Measurements from ENCODE around the gene HUWE1.
"Not testable (repeated sequence)": the region's sequence is repeated elsewhere in the genome, so short reads cannot be mapped to it uniquely, and the experiment has no call there.

HUWE1 gene

DNA sequence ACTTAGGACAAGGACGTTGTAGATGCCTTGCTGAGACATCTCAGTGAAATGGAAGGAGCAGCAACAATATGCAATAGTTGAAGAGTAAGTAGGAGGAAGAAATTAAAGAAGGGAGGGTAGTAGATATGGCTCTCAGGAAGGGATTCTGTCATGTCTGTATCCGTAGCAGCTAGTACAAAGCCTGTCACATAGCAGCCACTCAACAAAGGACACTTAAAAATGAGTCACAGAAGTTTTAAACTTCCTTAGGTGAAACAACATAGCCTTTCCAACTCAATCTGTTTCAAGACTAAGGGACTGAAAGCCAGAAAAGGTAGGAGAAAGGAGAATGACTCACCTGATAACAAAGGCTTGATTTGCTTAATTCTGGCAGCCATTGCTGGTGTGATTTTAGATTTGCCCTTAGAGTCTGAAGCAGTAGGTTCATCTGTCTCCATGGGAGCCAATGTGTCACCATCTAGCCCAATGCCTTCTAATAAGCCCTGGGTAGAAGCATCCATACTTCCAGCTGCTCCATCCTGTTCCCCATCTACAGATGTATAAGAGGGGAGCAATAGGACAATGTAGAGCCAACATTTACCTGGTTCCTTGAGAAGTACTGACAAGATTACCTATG, 86.6 kb downstream of the HUWE1 start:
- DNase-seq: no peak

GRCh38 chrX:53598169-53598568, 88.3 kb downstream of the HUWE1 start:
- DNase-seq: no peak

DNA sequence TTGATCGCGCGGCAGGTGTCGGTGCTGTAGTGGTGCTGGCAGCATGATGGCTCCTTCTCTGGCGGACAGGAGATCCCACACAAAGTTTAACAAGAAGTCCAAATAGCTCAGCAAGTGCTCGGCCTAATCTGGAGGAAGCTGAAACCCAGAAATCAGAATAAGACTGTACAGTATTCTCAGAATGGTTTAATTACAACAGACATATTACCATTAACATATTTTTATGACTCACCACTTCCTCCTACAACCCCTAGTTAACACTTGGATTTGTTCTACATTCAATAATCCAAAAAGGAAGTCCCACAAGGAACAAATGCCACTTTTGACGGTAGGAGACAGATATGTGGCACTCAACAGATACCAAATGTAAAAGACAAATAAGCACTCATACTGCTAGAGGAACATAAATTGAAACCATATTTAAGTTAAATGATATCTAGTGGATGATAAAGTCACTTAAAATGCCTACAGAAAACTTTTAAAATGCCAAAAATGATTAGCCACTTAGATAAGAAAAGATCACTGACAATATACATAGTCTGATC, 91.2 kb downstream of the HUWE1 start:
- DNase-seq: no peak

DNA sequence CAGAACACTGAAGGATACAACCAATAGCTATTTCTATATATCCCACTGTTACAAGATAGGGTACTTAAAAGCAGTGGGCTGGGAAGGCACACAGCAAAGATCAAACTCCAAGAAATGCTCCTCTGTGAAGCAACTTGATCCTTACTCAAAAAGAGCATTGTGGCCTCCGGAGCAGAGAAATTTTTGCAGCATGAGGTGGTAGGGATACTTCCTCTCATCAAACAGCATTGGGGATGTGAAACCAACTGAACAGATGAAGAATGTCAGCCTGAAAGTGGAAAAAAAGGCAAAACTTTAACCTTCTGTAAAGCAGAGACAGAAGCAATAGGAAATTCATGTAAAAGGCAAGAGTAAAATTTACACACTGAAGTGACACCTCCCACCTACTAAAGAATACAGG, 92.2 kb downstream of the HUWE1 start:
- DNase-seq: no peak

DNA sequence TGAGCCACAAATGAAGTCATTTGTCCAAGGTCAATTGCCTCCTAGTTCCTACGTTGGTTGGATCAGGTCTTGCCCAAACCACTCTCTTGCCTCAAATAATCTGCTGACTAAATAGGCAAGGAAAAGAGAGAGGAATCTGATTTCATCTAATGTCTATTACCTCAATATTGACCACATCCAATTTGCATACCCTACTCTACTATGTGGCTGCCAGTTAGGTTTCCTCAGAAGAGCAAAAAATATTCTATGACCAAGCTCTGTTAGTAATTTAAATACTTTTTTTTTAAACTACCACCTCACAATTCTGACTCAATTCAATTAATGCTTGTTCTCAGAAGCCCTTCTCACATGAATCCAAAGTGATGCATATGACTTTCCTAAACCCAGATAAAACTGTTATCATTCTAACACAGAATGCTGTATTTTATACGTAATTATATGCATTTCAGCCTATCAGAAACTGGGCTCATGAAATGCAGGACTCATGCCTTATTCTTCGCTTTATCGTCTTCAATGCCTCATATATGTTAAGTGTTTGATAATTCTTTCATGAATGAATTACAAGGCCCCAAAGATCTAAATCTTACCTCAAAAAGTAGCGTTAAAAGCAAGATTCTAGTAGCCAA, 98.6 kb downstream of the HUWE1 start:
- no peak for DNase-seq

- DNase-seq: no peak
These were observed 101.6 kb downstream of the HUWE1 start for GRCh38 chrX:53584891-53585290.

GRCh38 chrX:53583571-53583970, 102.9 kb downstream of the HUWE1 start:
- DNase-seq: no peak

DNA sequence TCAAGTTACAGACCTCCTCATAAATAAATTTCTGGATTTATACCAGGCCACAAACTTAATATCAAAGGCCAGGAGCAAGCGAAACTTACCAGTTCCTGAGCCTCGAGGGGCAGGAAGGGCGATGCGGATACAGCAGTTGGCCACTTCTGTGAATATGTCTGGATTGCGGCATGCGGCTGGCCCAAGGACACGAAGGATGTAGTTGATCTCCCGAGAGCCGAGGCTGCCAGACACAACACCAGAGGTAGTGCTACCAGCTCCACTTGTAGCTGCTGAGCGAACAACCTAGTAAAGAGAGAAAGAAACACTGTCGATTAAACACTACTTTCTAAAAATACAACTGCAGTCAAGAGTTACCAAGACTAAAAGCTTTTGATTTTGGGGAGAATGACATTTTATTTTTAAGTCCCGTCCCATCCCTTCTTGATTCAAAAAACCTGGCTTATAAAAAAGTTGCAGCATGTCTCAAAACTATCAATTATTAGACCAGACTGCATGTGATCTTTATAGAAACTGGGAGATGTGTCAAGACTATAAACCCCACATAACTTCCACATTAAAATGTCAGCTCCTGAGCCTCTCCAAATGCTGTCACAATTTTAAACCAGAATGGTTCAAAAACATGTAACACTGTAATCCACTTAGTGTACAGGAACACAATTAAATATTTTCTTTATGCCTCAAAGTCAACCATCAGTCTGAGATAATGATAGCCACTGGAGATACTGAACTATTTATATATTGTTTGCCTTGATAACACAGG, 105.6 kb downstream of the HUWE1 start:
- DNase-seq: no peak

GRCh38 chrX:53571494-53571893, 115.0 kb downstream of the HUWE1 start:
- DNase-seq: no peak

DNA sequence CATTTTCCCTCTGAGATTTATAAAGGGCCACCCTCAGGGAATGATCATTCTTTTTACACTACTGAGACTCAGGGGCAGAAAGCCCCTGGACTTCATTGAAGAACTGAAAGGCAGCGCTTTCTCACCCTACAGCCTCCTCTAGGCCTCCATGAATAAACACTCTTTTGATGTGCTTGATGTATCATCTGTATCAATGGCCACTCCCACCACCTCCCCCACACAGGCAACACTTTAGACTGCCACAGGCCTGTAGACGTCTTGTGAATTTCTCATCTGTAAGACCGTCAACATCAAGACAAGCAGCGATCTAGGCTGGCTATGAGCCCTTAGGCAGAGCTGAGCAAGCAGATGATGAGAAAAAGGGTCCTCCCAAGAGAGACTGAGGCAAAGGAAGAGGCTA, 123.2 kb downstream of the HUWE1 start:
- DNase-seq: no peak

DNA sequence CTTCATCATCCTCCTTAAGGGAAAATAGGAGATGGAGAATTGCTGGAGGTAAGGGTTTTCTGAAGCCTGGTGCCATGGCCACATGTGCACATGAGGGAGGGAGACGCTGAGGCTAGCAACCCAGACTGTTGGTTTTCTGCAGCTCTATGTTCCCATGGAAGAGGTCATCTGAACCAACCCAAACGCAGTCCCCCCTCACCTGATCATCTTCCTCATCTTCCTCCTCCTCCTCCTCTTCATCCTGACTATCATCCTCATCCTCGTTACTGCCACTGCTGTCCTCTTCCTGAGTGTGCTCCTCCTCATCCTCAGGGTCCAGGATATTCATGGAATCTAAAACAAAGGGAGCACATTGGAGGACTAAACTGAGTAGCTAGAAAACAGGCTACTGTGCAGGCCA, 124.6 kb downstream of the HUWE1 start:
- DNase-seq: no peak

GRCh38 chrX:53558646-53559045, 127.9 kb downstream of the HUWE1 start:
- no peak for DNase-seq

GRCh38 chrX:53556868-53557267, 129.7 kb downstream of the HUWE1 start:
- no peak for DNase-seq

DNA sequence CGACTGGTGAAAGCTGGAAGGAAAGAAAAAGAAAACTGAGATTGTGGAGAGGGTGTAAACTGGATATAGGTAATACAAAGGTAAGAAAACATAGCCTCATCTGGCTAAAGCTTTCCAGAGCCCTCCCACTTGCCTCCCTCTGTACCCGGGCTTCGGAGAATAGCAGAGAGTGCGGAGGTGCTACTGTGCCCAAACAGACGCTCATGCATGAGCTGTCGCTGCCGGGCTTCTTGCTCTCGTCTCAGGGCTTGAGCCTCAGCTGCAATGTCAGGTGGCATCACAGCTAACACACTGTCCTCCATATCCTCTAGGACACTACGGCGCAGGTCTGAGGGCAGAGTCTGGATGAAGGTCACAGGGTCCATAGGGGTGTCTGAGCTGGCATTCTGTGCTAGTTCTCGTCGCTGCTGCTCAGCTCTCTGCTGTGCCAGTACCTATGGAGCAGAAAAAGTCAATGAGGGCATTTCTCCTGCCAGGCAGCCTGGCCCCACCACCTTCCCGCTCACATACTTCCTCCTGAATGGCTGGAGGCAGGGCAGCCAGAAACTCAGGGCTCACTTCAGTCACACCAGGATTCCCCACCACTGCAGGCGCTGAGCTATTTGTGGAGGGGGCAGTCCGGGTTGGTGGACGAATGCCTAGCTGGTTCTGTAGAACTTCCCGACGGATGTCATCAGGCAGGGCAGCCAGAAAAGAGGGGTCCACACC, 135.6 kb downstream of the HUWE1 start:
- DNase-seq: no peak

- no peak for DNase-seq
These were observed 138.9 kb downstream of the HUWE1 start for GRCh38 chrX:53547668-53548067.

GRCh38 chrX:53544936-53545335, 141.6 kb downstream of the HUWE1 start:
- DNase-seq: no peak

DNA sequence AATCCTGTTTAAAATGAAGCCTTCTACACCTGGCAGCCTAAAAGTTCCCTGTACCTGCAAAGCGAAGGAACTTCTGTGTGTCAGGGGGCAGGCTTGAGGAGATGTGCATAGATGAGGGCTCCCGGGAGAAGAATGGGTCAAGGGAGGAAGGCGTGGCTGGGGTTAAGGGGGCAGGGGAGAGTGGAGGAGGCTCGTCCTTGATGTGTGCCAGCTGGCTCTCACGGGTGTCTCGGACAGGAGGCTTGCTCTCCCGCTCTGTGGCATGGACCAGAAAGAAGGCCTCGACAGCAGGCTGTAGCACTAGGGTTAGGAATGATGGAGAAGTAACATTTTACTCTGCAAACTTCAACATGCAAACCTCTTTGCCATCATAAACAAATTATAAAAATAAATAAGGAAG, 147.7 kb downstream of the HUWE1 start:
- no peak for DNase-seq

DNA sequence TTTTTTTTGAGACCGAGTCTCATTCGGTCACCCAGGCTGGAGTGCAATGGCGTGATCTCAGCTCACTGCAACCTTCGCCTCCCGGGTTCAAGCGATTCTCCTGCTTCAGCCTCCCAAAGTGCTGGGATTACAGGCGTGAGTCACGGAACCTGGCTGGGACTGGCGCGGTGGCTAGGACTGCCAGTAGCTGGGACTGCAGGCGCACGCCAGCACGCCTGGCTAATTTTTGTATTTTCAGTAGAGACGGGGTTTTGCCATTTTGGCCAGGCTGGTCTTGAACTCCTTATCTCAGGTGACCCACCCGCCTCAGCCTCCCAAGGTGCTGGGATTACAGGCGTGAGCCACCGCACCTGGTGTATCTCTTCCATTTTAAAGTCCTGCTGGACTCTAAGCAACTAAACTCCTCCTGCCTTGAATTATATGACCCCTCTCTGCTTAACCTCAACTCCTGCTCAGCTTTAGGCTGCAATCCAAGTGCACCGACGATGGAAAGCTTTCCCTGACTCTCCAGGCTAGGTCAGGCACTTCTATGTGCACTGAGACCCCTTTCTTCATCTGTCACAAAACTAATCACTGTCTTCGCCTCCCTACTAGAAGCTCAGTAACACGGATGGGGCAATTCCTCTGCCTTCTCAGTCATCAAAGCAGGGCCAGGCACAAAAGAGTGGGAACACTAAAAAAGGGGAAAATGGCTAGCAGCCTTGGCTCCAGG, 155.1 kb downstream of the HUWE1 start:
- DNase-seq: not testable (repeated sequence)

DNA sequence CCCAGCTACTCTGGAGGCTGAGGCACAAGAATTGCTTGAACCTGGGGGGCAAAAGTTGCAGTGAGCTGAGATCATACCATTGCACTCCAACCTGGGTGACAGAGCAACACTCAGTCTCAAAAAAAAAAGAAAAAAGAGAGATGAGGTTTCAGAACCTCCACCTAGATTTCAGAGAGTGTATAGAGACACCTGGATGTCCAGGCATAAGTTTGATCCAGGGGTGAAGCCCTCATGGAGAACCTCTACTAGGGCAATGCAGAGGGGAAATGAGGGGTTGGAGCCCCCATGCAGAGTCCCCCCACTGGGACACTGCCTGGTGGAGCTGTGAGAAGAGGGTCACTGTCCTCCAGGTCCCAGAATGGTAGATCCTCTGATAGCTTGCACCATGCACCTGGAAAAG, 159.5 kb downstream of the HUWE1 start:
- DNase-seq: no peak

DNA sequence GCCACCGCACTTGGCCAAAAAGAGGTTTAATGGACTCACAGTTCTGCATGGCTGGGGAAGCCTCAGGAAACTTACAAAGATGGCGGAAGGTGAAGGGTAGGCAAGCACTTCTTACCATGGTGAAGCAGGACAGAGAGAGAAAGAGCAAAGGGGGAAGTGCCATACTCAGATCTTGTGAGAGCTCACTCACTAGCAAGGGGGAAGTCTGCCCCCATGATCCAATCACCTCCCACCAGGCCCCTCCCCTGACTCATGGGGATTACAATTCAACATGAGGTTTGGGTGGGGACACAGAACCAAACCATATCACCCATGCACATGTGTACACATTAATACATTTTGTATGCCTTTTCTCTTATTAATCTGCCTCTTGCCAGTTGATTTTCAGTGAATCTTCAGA, 175.2 kb downstream of the HUWE1 start:
- no peak for DNase-seq

DNA sequence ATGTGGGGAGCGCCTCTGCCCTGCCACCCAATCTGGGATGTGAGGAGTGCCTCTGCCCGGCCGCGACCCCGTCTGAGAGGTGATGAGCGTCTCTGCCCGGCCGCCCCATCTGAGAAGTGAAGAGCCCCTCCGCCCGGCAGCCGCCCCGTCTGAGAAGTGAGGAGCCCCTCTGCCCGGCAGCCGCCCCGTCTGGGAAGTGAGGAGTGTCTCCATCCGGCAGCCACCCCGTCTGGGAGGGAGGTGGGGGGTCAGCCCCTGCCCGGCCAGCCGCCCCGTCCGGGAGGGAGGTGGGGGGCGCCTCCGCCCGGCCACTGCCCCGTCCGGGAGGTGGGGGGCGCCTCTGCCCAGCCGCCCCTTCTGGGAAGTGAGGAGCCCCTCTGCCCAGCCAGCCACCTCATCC, 182.5 kb downstream of the HUWE1 start:
- not testable (repeated sequence) for DNase-seq

DNA sequence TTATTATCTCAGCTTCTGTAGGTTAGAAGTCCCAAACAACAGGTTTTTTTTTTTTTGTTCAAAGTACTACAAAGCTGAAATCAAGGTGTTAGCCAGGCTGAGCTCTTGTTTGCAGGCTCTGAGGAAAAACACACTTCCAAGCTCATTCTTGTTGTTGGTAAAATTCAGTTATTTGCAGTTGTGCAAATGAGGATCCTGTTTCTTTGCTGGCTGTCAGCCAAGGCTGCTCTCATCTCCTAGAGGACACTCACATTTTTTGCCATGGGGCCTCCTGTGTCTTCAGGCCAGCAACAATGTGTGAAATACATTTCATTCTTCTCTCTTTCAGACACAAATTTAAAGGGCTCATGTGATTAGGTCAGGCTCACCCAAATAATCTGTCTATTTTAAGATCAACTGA, 192.1 kb downstream of the HUWE1 start:
- peak; percentile 70 for DNase-seq

DNA sequence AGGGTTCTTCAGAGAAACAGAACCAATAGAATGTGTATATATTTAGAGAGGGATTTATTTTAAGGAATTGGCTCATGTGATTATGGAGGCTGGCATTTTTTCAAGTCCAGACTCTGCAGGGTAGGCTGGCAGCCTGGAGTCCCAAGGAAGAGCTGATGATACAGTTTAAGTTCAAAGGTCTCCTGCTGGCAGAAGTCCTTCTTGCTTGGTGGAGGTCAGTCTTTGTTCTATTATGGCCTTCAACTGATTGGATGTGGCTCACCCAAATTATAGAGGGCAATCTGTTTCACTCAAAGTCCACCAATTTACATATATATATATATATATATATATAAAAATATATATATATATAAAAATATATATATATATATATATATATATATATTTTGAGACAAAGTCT, 200.2 kb downstream of the HUWE1 start:
- DNase-seq: no peak
